ENCODE data around the gene ROGDI. TPM values are rescaled to one million over a fixed set of nuclear protein-coding genes. Genes with fewer than 3 reads are reported as not detected.

Gene ROGDI
- total RNA-seq, 1 donor, result 15.9 TPM

GRCh38 chr16:4748682-4749411, 53.6 kb downstream of the ROGDI start:
- peak; percentile 48 for DNase-seq (ENCODE audit: insufficient read length, low spot score, missing footprints)
- peaks cover 6% of the 10 kb centered on the region for H4K20me1 ChIP-seq (ENCODE audit: insufficient read depth, low read length)
- H3K27me3 ChIP-seq (ENCODE audit: insufficient read depth, low read length), result no peaks in the 10 kb centered on the region
- H3K4me2 ChIP-seq (ENCODE audit: insufficient read depth, low read length), result no peak overlapping the region
- TF ChIP-seq CTCF (IDR thresholded peaks at IDR 0.05; ENCODE audit: extremely low read depth, low read depth, low read length), result no peak
- peaks cover 17% of the 10 kb centered on the region for H3K36me3 ChIP-seq (ENCODE audit: insufficient read depth, low read length)
- no peaks in the 10 kb centered on the region for H3K4me1 ChIP-seq (ENCODE audit: insufficient read depth, low read length)
- no peak overlapping the region for H3K27ac ChIP-seq (ENCODE audit: low read depth, low read length)
- H3K4me3 ChIP-seq (ENCODE audit: insufficient read depth, low read length), result no peak overlapping the region
- H3K79me2 ChIP-seq (ENCODE audit: insufficient read depth, low read length), result no peaks in the 10 kb centered on the region
- no peaks in the 10 kb centered on the region for H3K9me3 ChIP-seq (ENCODE audit: low read depth, low read length)
- H2AFZ ChIP-seq (ENCODE audit: low read length), result no peak overlapping the region

GRCh38 chr16:4747906-4748681, 54.3 kb downstream of the ROGDI start:
- no peak for TF ChIP-seq CTCF (IDR thresholded peaks at IDR 0.05; ENCODE audit: extremely low read depth, low read depth, low read length)
- DNase-seq (ENCODE audit: insufficient read length, low spot score, missing footprints), result peak; percentile 68
- H3K27ac ChIP-seq (ENCODE audit: low read depth, low read length), result no peak overlapping the region
- peaks cover 13% of the 10 kb centered on the region for H3K36me3 ChIP-seq (ENCODE audit: insufficient read depth, low read length)
- H2AFZ ChIP-seq (ENCODE audit: low read length), result no peak overlapping the region
- no peaks in the 10 kb centered on the region for H4K20me1 ChIP-seq (ENCODE audit: insufficient read depth, low read length)
- H3K4me2 ChIP-seq (ENCODE audit: insufficient read depth, low read length), result no peak overlapping the region
- H3K27me3 ChIP-seq (ENCODE audit: insufficient read depth, low read length), result no peaks in the 10 kb centered on the region
- H3K4me1 ChIP-seq (ENCODE audit: insufficient read depth, low read length), result no peaks in the 10 kb centered on the region
- H3K4me3 ChIP-seq (ENCODE audit: insufficient read depth, low read length), result no peak overlapping the region
- no peaks in the 10 kb centered on the region for H3K79me2 ChIP-seq (ENCODE audit: insufficient read depth, low read length)
- H3K9me3 ChIP-seq (ENCODE audit: low read depth, low read length), result no peaks in the 10 kb centered on the region

GRCh38 chr16:4746991-4747574, 55.4 kb downstream of the ROGDI start:
- TF ChIP-seq CTCF (IDR thresholded peaks at IDR 0.05; ENCODE audit: extremely low read depth, low read depth, low read length), result no peak
- no peaks in the 10 kb centered on the region for H4K20me1 ChIP-seq (ENCODE audit: insufficient read depth, low read length)
- no peaks in the 10 kb centered on the region for H3K9me3 ChIP-seq (ENCODE audit: low read depth, low read length)
- peaks cover 8% of the 10 kb centered on the region for H3K36me3 ChIP-seq (ENCODE audit: insufficient read depth, low read length)
- H3K27ac ChIP-seq (ENCODE audit: low read depth, low read length), result no peak overlapping the region
- H3K79me2 ChIP-seq (ENCODE audit: insufficient read depth, low read length), result no peaks in the 10 kb centered on the region
- no peak overlapping the region for H2AFZ ChIP-seq (ENCODE audit: low read length)
- H3K4me2 ChIP-seq (ENCODE audit: insufficient read depth, low read length), result no peak overlapping the region
- peak; percentile 82 for DNase-seq (ENCODE audit: insufficient read length, low spot score, missing footprints)
- no peaks in the 10 kb centered on the region for H3K27me3 ChIP-seq (ENCODE audit: insufficient read depth, low read length)
- no peaks in the 10 kb centered on the region for H3K4me1 ChIP-seq (ENCODE audit: insufficient read depth, low read length)
- H3K4me3 ChIP-seq (ENCODE audit: insufficient read depth, low read length), result no peak overlapping the region

Small RNA genes lying within 50 kb of the gene (small RNA-seq; reads per million reads assigned to genes)
- not detected for gene RF00017

Other genes with a start within 250 kb of the ROGDI start
- under 0.01 TPM in 1 of 2 replicates, not detected in the other for gene C16orf96, start 246.3 kb downstream of the ROGDI start, total RNA-seq
- 6.2 and 9.4 TPM in 2 replicates for gene UBALD1, start 187.7 kb downstream of the ROGDI start, total RNA-seq
- gene MGRN1, start 177.8 kb downstream of the ROGDI start, total RNA-seq, result 41.5 and 46.7 TPM in 2 replicates
- gene NUDT16L1, start 109.1 kb downstream of the ROGDI start, total RNA-seq, result 15.0 and 18.1 TPM in 2 replicates
- 31.2 and 39.4 TPM in 2 replicates for gene ANKS3, start 68.4 kb downstream of the ROGDI start, total RNA-seq
- gene DNAAF8, start 68.1 kb downstream of the ROGDI start, total RNA-seq, result 1.1 and 2.7 TPM in 2 replicates
- 14.5 and 16.2 TPM in 2 replicates for gene ZNF500, start 35.5 kb downstream of the ROGDI start, total RNA-seq
- gene SEPTIN12, start 14.3 kb downstream of the ROGDI start, total RNA-seq, result not detected in 2 replicates
- gene SMIM22, start 7.3 kb downstream of the ROGDI start, total RNA-seq, result not detected in 2 replicates
- gene GLYR1, start 44.7 kb upstream of the ROGDI start, total RNA-seq, result 48.0 and 48.1 TPM in 2 replicates
- 34.5 and 38.4 TPM in 2 replicates for gene UBN1, start 44.8 kb upstream of the ROGDI start, total RNA-seq
- gene PPL, start 134.5 kb upstream of the ROGDI start, total RNA-seq, result 24.2 and 27.1 TPM in 2 replicates
- under 0.01 and 0.29 TPM in 2 replicates for gene SEC14L5, start 155.7 kb upstream of the ROGDI start, total RNA-seq
- 29.8 and 40.2 TPM in 2 replicates for gene NAGPA, start 231.3 kb upstream of the ROGDI start, total RNA-seq

Measured in osteoblast (primary cell).